SK-N-SH (cell line): ENCODE measurements around the gene GNAZ. TPM values are rescaled to one million over a fixed set of nuclear protein-coding genes. Genes with fewer than 3 reads are reported as not detected.

Source experiments
- CTCF ChIA-PET: fragments of 300-600, 350-600 bp; formaldehyde crosslinking; extraction: SDS; loops from one replicate; lab custom pipeline; 2021; lab: Yijun Ruan, JAX
- POLR2A ChIA-PET: fragments of 350-600 bp; sonication (Branson Sonifier 250); formaldehyde crosslinking; extraction: SDS; loops from one replicate; lab custom pipeline; 2020; ENCODE audit warnings: antibody characterized with exemption, inconsistent platforms; lab: Yijun Ruan, JAX
- DNase-seq: peaks from one replicate; pipeline ENCODE4 v3.0.0; 2012
- H2AFZ ChIP-seq: fragments of 200-600 bp; sonication (generic); 2 replicates; pipeline ENCODE4 v1.8.1; 2016; ENCODE audit warnings: antibody characterized with exemption, mild to moderate bottlenecking, low read depth
- H3F3A ChIP-seq: fragments of 200-600 bp; sonication (generic); replicated peaks from 2 replicates; pipeline ENCODE3; 2016; ENCODE audit warnings: antibody characterized with exemption, mild to moderate bottlenecking; ENCODE audit not compliant: insufficient read depth
- H3K27ac ChIP-seq, 2 experiments: fragments of 200-500 bp in 1 of 2; fragments of 200-600 bp in 1 of 2; sonication (Bioruptor generic) in 1 of 2; sonication (generic), shearing (Covaris generic) in 1 of 2; 2 replicates each; pipeline versions ENCODE4 v1.5.1 to v1.6.1; 2014 to 2016; ENCODE audit warnings: low read depth in 2 of 2, inconsistent platforms in 1 of 2, low read length in 1 of 2, mild to moderate bottlenecking in 1 of 2, mixed read lengths in 1 of 2
- H3K27me3 ChIP-seq: fragments of 200-600 bp; sonication (generic), shearing (Covaris generic); 2 replicates; pipeline ENCODE4 v1.6.1; 2016; ENCODE audit warnings: mixed run types; ENCODE audit not compliant: insufficient read depth
- H3K36me3 ChIP-seq, 2 experiments: fragments of 200-500 bp in 1 of 2; fragments of 200-600 bp in 1 of 2; sonication (Bioruptor generic) in 1 of 2; sonication (generic) in 1 of 2; replicated peaks in 1 of 2; 2 replicates each; pipeline versions ENCODE3 to v1.5.1; 2014 to 2016; ENCODE audit warnings: low read length in 1 of 2, mild to moderate bottlenecking in 1 of 2; ENCODE audit not compliant: insufficient read depth in 2 of 2, control insufficient read depth in 1 of 2
- H3K4me1 ChIP-seq, 2 experiments: fragments of 200-500 bp in 1 of 2; fragments of 200-600 bp in 1 of 2; sonication (Bioruptor generic) in 1 of 2; sonication (generic), shearing (Covaris generic) in 1 of 2; 2 replicates each; pipeline versions ENCODE4 v1.5.1 to v1.6.1; 2014 to 2016; ENCODE audit warnings: low read depth in 1 of 2, low read length in 1 of 2, mixed run types in 1 of 2; ENCODE audit not compliant: insufficient read depth in 2 of 2, control insufficient read depth in 1 of 2
- H3K4me2 ChIP-seq: fragments of 200-600 bp; sonication (generic), shearing (Covaris generic); 2 replicates; pipeline ENCODE4 v1.6.1; 2017; ENCODE audit warnings: mixed run types
- H3K4me3 ChIP-seq, 2 experiments: fragments of 200-500 bp in 1 of 2; fragments of 200-600 bp in 1 of 2; sonication (Bioruptor generic) in 1 of 2; sonication (generic), shearing (Covaris generic) in 1 of 2; 2 replicates each; pipeline versions ENCODE4 v1.5.1 to v1.8.1; 2014 to 2016; ENCODE audit warnings: low read depth in 2 of 2, inconsistent platforms in 1 of 2, low read length in 1 of 2, mild to moderate bottlenecking in 1 of 2, mixed read lengths in 1 of 2, moderate library complexity in 1 of 2
- H3K79me2 ChIP-seq: fragments of 200-600 bp; sonication (generic); 2 replicates; pipeline ENCODE4 v1.8.1; 2017; ENCODE audit warnings: mild to moderate bottlenecking; ENCODE audit not compliant: insufficient read depth
- H3K9ac ChIP-seq: fragments of 200-600 bp; sonication (generic); 2 replicates; pipeline ENCODE4 v1.6.1; 2017; ENCODE audit warnings: mixed run types
- H3K9me2 ChIP-seq: fragments of 200-600 bp; sonication (generic); 2 replicates; pipeline ENCODE4 v1.6.1; 2017; ENCODE audit warnings: mixed run types
- H3K9me3 ChIP-seq: fragments of 200-600 bp; sonication (generic); 2 replicates; pipeline ENCODE4 v1.6.1; 2017; ENCODE audit warnings: mixed run types, mild to moderate bottlenecking, moderate library complexity
- H4K20me1 ChIP-seq: fragments of 200-600 bp; sonication (generic); 2 replicates; pipeline ENCODE4 v1.6.1; 2017; ENCODE audit warnings: mild to moderate bottlenecking, mixed run types; ENCODE audit not compliant: insufficient read depth
- CTCF ChIP-seq: fragments of 200-600 bp; sonication (generic); IDR thresholded peaks from 2 replicates; pipeline ENCODE4 v1.6.1; 2017; ENCODE audit warnings: antibody characterized with exemption, mild to moderate bottlenecking, moderate library complexity
- ELF1 ChIP-seq: IDR thresholded peaks from 2 replicates; pipeline ENCODE4 v1.4.0; 2012
- EZH2phosphoT487 ChIP-seq: fragments of 200-600 bp; sonication (generic); IDR thresholded peaks from 2 replicates; pipeline ENCODE4 v1.6.1; 2017; ENCODE audit warnings: low read depth, mixed run types, mild to moderate bottlenecking, antibody characterized with exemption, moderate library complexity, borderline replicate concordance
- FOXM1 ChIP-seq: IDR thresholded peaks from 2 replicates; pipeline ENCODE4 v1.4.0; 2012; ENCODE audit warnings: low read depth, mild to moderate bottlenecking
- GATA2 ChIP-seq: sonication (generic); formaldehyde crosslinking; IDR thresholded peaks from 2 replicates; pipeline ENCODE4 v1.5.0; 2020; ENCODE audit warnings: mild to moderate bottlenecking, missing genetic modification reagents
- MEF2A ChIP-seq: IDR thresholded peaks from 2 replicates; pipeline ENCODE4 v1.4.0; 2012; ENCODE audit warnings: low read depth, borderline replicate concordance
- MXI1 ChIP-seq: IDR thresholded peaks from 2 replicates; pipeline ENCODE4 v1.6.1; 2012; ENCODE audit warnings: mild to moderate bottlenecking, low read depth, low read length, improper control_type of control experiment
- NFIC ChIP-seq: IDR thresholded peaks from 2 replicates; pipeline ENCODE4 v1.4.0; 2012; ENCODE audit warnings: borderline replicate concordance
- NRF1 ChIP-seq: IDR thresholded peaks from 2 replicates; pipeline ENCODE4 v1.6.1; 2012; ENCODE audit warnings: low read depth, mild to moderate bottlenecking, low read length
- POLR2AphosphoS5 ChIP-seq: IDR thresholded peaks from 2 replicates; pipeline ENCODE4 v1.6.1; 2012; ENCODE audit warnings: low read depth, low read length
- REST ChIP-seq: IDR thresholded peaks from 2 replicates; pipeline ENCODE4 v1.6.1; 2012; ENCODE audit warnings: mild to moderate bottlenecking, low read depth, low read length, moderate library complexity
- RFX5 ChIP-seq: IDR thresholded peaks from 2 replicates; pipeline ENCODE4 v1.6.1; 2012; ENCODE audit warnings: mild to moderate bottlenecking, improper control_type of control experiment, low read length
- RXRA ChIP-seq: IDR thresholded peaks from 2 replicates; pipeline ENCODE4 v1.4.0; 2012; ENCODE audit warnings: low read depth, mild to moderate bottlenecking, borderline replicate concordance
- SMC3 ChIP-seq: IDR thresholded peaks from 2 replicates; pipeline ENCODE4 v1.6.1; 2012; ENCODE audit warnings: low read depth, low read length, improper control_type of control experiment
- TAF1 ChIP-seq: IDR thresholded peaks from 2 replicates; pipeline ENCODE4 v1.6.1; 2012; ENCODE audit warnings: low read depth, mild to moderate bottlenecking, low read length, moderate library complexity, borderline replicate concordance
- TEAD4 ChIP-seq: IDR thresholded peaks from 2 replicates; pipeline ENCODE4 v1.4.0; 2012; ENCODE audit warnings: mild to moderate bottlenecking, borderline replicate concordance; ENCODE audit not compliant: insufficient read depth
- YY1 ChIP-seq: IDR thresholded peaks from 2 replicates; pipeline ENCODE4 v1.4.0; 2012; ENCODE audit warnings: low read depth, mild to moderate bottlenecking
- WGBS: methylation state at CpG from one replicate; pipeline ENCODE4 v1.1.6; 2017; ENCODE audit warnings: low lambda C conversion rate; 5-methylcytosine and 5-hydroxymethylcytosine counted together
- polyA plus RNA-seq, 3 experiments: library from polyadenylated mRNA; depleted of rRNA; stranded (reverse); fragments of >200 nt; gene quantifications; 2 replicates each; pipeline ENCODE4 v1.2.3, GENCODE V29; 2012
- TF ChIP-seq, protein P1 (sequence below): IDR thresholded peaks from 2 replicates; pipeline ENCODE4; 2012
- TF ChIP-seq, protein P2 (sequence below): fragments of 150-350 bp; IDR thresholded peaks from 2 replicates; pipeline ENCODE4 v1.6.1; 2017; ENCODE audit warnings: antibody characterized with exemption, low read length, low read depth, borderline replicate concordance
- TF ChIP-seq, protein P3 (sequence below): IDR thresholded peaks from 2 replicates; pipeline ENCODE4 v1.4.0; 2012; ENCODE audit warnings: low read depth
- TF ChIP-seq, protein P4 (sequence below): IDR thresholded peaks from 2 replicates; pipeline ENCODE4 v1.4.0; 2012; ENCODE audit warnings: low read depth, borderline replicate concordance

The GNAZ gene
- polyA plus RNA-seq, 1 of the 3 experiments (the other 2 are of a cell fraction) = 6.5 TPM

- TF ChIP-seq REST (no peak), MXI1 (no peak), NRF1 (no peak)
- TF ChIP-seq, protein P1, sequence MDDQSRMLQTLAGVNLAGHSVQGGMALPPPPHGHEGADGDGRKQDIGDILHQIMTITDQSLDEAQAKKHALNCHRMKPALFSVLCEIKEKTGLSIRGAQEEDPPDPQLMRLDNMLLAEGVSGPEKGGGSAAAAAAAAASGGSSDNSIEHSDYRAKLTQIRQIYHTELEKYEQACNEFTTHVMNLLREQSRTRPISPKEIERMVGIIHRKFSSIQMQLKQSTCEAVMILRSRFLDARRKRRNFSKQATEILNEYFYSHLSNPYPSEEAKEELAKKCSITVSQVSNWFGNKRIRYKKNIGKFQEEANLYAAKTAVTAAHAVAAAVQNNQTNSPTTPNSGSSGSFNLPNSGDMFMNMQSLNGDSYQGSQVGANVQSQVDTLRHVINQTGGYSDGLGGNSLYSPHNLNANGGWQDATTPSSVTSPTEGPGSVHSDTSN = no peak
Observed at GRCh38 chr22:23079240-23079768, 9.0 kb downstream of the GNAZ start (continued).

- Histone ChIP-seq H2AFZ (no peak overlapping the region), H3K79me2 (no peaks in the 10 kb centered on the region), H3K9me2 (no peaks in the 10 kb centered on the region), H3K27ac (peak overlapping the region in 1 of 2 experiments; percentile 53; a peak in 1 of 4 replicates), H3K36me3 (no peaks in the 10 kb centered on the region), H4K20me1 (0 out of 2 replicates have a peak, but pooled peaks cover 4% of the 10 kb centered on the region), H3K4me2 (no peak overlapping the region), H3F3A (no peaks in the 10 kb centered on the region), H3K9ac (no peak overlapping the region), H3K4me1 (peaks cover 0 to 36% of the 10 kb centered on the region in 2 experiments; a peak in 1 of 4 replicates), H3K4me3 (no peak overlapping the region), H3K9me3 (no peaks in the 10 kb centered on the region), H3K27me3 (no peaks in the 10 kb centered on the region)
- CTCF ChIA-PET = interaction anchor here (0.8 kb wide), 1 partner anchor 120 kb away, joined by 3 read pairs; no protein-coding TSS in a partner anchor
- TF ChIP-seq NFIC = no peak
- no peak for TF ChIP-seq POLR2AphosphoS5
- no peak for TF ChIP-seq CTCF
- TF ChIP-seq FOXM1 = no peak
- no peak for TF ChIP-seq RXRA
- no peak for TF ChIP-seq MXI1
- TF ChIP-seq, protein P2, sequence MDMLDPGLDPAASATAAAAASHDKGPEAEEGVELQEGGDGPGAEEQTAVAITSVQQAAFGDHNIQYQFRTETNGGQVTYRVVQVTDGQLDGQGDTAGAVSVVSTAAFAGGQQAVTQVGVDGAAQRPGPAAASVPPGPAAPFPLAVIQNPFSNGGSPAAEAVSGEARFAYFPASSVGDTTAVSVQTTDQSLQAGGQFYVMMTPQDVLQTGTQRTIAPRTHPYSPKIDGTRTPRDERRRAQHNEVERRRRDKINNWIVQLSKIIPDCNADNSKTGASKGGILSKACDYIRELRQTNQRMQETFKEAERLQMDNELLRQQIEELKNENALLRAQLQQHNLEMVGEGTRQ = no peak
- TF ChIP-seq SMC3 = no peak
- TF ChIP-seq ELF1 = no peak
- no peak for TF ChIP-seq TAF1
- TF ChIP-seq, protein P3, sequence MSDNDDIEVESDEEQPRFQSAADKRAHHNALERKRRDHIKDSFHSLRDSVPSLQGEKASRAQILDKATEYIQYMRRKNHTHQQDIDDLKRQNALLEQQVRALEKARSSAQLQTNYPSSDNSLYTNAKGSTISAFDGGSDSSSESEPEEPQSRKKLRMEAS = no peak
- no peak for TF ChIP-seq RFX5
- TF ChIP-seq TEAD4 = no peak
- TF ChIP-seq YY1 = no peak
- TF ChIP-seq EZH2phosphoT487 = no peak
- TF ChIP-seq GATA2 (CRISPR knock-in tag) = no peak
- TF ChIP-seq MEF2A = no peak
- TF ChIP-seq, protein P4, sequence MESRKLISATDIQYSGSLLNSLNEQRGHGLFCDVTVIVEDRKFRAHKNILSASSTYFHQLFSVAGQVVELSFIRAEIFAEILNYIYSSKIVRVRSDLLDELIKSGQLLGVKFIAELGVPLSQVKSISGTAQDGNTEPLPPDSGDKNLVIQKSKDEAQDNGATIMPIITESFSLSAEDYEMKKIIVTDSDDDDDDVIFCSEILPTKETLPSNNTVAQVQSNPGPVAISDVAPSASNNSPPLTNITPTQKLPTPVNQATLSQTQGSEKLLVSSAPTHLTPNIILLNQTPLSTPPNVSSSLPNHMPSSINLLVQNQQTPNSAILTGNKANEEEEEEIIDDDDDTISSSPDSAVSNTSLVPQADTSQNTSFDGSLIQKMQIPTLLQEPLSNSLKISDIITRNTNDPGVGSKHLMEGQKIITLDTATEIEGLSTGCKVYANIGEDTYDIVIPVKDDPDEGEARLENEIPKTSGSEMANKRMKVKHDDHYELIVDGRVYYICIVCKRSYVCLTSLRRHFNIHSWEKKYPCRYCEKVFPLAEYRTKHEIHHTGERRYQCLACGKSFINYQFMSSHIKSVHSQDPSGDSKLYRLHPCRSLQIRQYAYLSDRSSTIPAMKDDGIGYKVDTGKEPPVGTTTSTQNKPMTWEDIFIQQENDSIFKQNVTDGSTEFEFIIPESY = no peak
- DNase-seq = no peak
- WGBS = 94% methylated on average over 5 of the region's 9 CpGs
- POLR2A ChIA-PET = no interaction called here
Observed at GRCh38 chr22:23079814-23080521, 9.6 kb downstream of the GNAZ start.
